Activated CD4-positive, alpha-beta T cell treated with anti-CD3 and anti-CD28 coated beads, Interleukin-2, amount 50 U/mL, for 4 hours (primary cell): ENCODE results near the gene WRNIP1.

Experiments used
- DNase-seq, 2 experiments: peaks; one replicate each; pipeline ENCODE4 v3.0.0-alpha.2; 2020

The WRNIP1 gene

GRCh38 chr6:2765166-2765895 is at the start of gene WRNIP1:
TSS of gene WRNIP1 (plus strand) at chr6:2765393. CDS start at chr6:2765623, 230 bp downstream.
- DNase-seq, result peak; percentile 94 to 96

- DNase-seq, result no peak
Measured at GRCh38 chr6:2715737-2716136, 49.5 kb upstream of the WRNIP1 start.

GRCh38 chr6:2716936-2717700 is 48.1 kb upstream of the WRNIP1 start:
- no peak for DNase-seq

- DNase-seq, result no peak
Measured at GRCh38 chr6:2718334-2719092, 46.7 kb upstream of the WRNIP1 start.

GRCh38 chr6:2719093-2719455 is 46.1 kb upstream of the WRNIP1 start:
- no peak for DNase-seq

- DNase-seq, result no peak
Measured at GRCh38 chr6:2721219-2721618, 44.0 kb upstream of the WRNIP1 start.

- DNase-seq, result no peak
Measured at GRCh38 chr6:2725364-2725988, 39.7 kb upstream of the WRNIP1 start.

- DNase-seq, result no peak
Measured at GRCh38 chr6:2725999-2726567, 39.1 kb upstream of the WRNIP1 start.

- DNase-seq, result no peak
Measured at GRCh38 chr6:2729921-2730320, 35.3 kb upstream of the WRNIP1 start.

- DNase-seq, result no peak
Measured at GRCh38 chr6:2730353-2731107, 34.7 kb upstream of the WRNIP1 start.

GRCh38 chr6:2731281-2731909 is 33.8 kb upstream of the WRNIP1 start:
- no peak for DNase-seq

GRCh38 chr6:2732503-2733089 is 32.6 kb upstream of the WRNIP1 start:
- DNase-seq, result no peak

- peak; percentile 2 to 11 for DNase-seq
Measured at GRCh38 chr6:2733324-2733723, 31.9 kb upstream of the WRNIP1 start.

- DNase-seq, result no peak
Measured at GRCh38 chr6:2733736-2734480, 31.3 kb upstream of the WRNIP1 start.

- no peak for DNase-seq
Measured at GRCh38 chr6:2734488-2735166, 30.6 kb upstream of the WRNIP1 start.

GRCh38 chr6:2737885-2738284 is 27.3 kb upstream of the WRNIP1 start:
- DNase-seq, result no peak

- peak; percentile 34 to 42 for DNase-seq
Measured at GRCh38 chr6:2738373-2738979, 26.7 kb upstream of the WRNIP1 start.

GRCh38 chr6:2739335-2739734 is 25.9 kb upstream of the WRNIP1 start:
- no peak for DNase-seq

GRCh38 chr6:2740581-2740980 is 24.6 kb upstream of the WRNIP1 start:
- no peak for DNase-seq
